ENCODE measurements around the gene CDHR2. TPM values are rescaled to one million over a fixed set of nuclear protein-coding genes. Genes with fewer than 3 reads are reported as not detected.

The CDHR2 gene
- total RNA-seq, 4 donors from 2014 or later, result 0.07 to 0.27 (median 0.20) TPM; not detected in 1

DNA sequence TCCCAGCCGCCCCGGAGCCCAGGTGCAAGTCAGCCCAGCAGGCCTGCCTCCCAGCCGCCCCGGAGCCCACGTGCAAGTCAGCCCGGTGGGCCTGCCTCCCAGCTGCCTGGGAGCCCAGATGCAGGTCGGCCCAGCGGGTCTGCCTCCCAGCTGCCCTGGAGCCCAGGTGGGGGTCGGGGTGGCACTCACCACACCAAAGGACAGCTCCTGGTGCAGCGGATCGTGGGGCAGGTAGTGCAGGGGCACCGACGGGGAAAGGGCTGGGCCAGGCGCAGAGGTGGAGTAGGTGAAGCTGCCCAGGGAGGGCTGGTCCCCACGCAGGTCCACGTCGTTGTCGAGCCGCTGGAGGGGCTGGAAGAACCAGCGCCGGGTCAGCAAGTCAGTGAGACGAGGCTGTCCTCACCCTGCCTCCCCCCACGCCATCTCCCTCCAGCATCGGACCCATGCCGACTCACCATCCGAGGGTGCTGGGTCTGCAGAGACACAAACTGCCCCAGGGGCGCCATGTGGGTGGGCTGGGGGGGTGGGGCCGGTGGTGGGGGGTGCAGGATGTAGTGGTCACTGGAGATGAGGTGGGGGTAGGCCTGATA lies 18.7 kb upstream of the CDHR2 start:
- no peak overlapping the region for H3K4me3 ChIP-seq

DNA sequence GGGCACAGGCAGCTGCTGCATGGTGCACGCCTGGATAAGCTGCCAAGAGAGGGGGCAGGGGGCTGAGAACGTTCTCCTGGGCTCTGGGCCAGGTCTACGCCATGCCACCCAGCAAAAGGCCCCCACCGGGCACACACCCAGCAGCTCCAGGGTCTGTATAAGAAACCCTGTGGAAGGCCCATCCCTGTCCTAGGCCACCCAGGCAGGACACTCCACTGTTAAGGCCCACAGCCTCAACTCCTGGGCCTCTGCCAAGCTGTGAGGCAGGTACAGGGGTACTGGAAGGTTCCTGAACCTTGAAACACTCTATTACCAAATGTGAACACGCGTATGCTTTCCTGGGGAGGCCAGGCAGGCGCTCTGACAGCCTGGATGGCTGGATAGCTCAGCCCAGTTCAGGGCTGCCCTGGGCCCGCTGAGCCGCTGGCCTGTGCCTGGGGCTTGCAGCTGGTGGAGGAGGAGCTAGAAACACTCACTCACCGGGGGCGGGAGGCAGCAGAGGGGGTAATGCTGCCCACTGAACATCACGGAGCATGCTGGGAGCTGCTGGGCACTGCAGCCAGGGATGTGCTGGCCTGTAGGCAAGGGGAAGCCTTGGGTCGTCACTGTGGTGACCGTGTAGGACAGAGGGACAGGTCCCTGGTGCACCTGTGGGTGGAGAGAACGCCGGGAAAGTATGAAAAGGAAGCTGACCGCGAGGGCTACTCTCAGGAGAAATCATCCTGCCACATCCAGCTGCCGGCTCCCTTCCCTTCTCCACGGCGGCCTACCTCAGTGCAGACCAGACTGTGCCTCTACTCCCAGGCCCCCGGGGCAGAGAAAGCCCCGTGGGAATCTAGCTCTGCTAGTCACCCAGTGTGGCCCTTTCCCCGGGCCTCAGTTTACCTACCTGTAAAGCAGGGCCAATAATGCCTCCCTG lies 17.9 kb upstream of the CDHR2 start:
- DNase-seq (no peak), ATAC-seq (no peak)
- no peaks in the 10 kb centered on the region for H3K9me3 ChIP-seq
- H3K36me3 ChIP-seq, result peaks cover 0 to 45% of the 10 kb centered on the region in 2 donors
- in situ Hi-C loops (cut with MboI; ENCODE audit: low sequenced_read_pairs in 4 of 4) (loop anchor here in 3 of 4 donors (10.0 to 25.0 kb wide), 4 partner anchors 94 to 481 kb away; partner anchors contain the start of genes UIMC1 (in 2 of the 3), CLTB (in 1 of the 3), FAF2 (in 1 of the 3) and ZNF346 (in 1 of the 3)), intact Hi-C loops (cut with DNase I; ENCODE audit: low total_unique reads) (no loop called here)
- H3K4me1 ChIP-seq, result peaks cover 30 to 40% of the 10 kb centered on the region in 2 donors
- H3K27ac ChIP-seq, result no peak overlapping the region
- TF ChIP-seq, protein P1, sequence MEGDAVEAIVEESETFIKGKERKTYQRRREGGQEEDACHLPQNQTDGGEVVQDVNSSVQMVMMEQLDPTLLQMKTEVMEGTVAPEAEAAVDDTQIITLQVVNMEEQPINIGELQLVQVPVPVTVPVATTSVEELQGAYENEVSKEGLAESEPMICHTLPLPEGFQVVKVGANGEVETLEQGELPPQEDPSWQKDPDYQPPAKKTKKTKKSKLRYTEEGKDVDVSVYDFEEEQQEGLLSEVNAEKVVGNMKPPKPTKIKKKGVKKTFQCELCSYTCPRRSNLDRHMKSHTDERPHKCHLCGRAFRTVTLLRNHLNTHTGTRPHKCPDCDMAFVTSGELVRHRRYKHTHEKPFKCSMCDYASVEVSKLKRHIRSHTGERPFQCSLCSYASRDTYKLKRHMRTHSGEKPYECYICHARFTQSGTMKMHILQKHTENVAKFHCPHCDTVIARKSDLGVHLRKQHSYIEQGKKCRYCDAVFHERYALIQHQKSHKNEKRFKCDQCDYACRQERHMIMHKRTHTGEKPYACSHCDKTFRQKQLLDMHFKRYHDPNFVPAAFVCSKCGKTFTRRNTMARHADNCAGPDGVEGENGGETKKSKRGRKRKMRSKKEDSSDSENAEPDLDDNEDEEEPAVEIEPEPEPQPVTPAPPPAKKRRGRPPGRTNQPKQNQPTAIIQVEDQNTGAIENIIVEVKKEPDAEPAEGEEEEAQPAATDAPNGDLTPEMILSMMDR (IDR thresholded peaks at IDR 0.05 in 4 of 5, conservative IDR thresholded peaks at IDR 0.05 in 1 of 5), result no peak
- TF ChIP-seq POLR2A (IDR thresholded peaks at IDR 0.05), result no peak
- H3K27me3 ChIP-seq, result no peaks in the 10 kb centered on the region
- no peak overlapping the region for H3K4me3 ChIP-seq

More for the DNA sequence above, 18.7 kb upstream of the CDHR2 start:
- TF ChIP-seq POLR2A (IDR thresholded peaks at IDR 0.05), result no peak
- TF ChIP-seq, protein P1 (IDR thresholded peaks at IDR 0.05 in 4 of 5, conservative IDR thresholded peaks at IDR 0.05 in 1 of 5), result no peak
- no peak for DNase-seq
- intact Hi-C loops (cut with DNase I; ENCODE audit: low total_unique reads) (no loop called here), in situ Hi-C loops (cut with MboI; ENCODE audit: low sequenced_read_pairs in 4 of 4) (loop anchor here in 3 of 4 donors (10.0 to 25.0 kb wide), 4 partner anchors 93 to 482 kb away; partner anchors contain the start of genes UIMC1 (in 2 of the 3), CLTB (in 1 of the 3), FAF2 (in 1 of the 3) and ZNF346 (in 1 of the 3))
- H3K27me3 ChIP-seq, result no peaks in the 10 kb centered on the region
- peaks cover 0 to 45% of the 10 kb centered on the region in 2 donors for H3K36me3 ChIP-seq
- no peak overlapping the region for H3K27ac ChIP-seq
- no peak for ATAC-seq
- H3K4me1 ChIP-seq, result peaks cover 29 to 33% of the 10 kb centered on the region in 2 donors
- H3K9me3 ChIP-seq, result no peaks in the 10 kb centered on the region

DNA sequence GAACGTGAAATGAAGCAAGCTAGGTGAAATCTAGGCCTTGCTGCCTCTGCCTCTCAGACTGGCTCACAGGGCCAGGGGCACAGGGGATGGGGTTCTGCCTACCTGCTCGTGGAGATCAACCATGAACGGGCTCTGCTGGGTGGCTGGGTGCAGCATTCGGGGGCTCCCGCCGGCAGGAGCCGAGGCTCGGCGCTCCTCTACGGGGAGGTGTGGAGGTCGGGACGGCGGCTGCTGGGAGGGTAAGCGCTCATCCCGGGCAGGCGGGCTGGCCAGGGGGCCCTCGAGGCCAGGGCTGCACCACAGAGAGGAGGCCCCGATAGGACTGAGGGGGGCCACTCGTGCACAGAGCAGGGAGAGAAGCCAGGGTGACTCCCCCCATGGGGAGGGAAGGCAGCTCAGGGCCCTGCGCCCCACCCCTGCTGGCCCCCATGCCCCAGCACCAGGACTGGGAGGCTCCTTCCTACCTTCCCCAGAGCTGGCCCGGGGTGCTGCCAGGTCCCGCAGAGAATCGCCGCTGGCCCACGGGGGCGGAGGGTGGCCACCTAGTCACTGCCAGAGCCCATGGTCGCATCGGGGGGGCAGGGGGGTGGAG lies 17.1 kb upstream of the CDHR2 start:
- no peaks in the 10 kb centered on the region for H3K9me3 ChIP-seq
- H3K27me3 ChIP-seq, result no peaks in the 10 kb centered on the region
- H3K27ac ChIP-seq, result no peak overlapping the region
- intact Hi-C loops (cut with DNase I; ENCODE audit: low total_unique reads) (no loop called here), in situ Hi-C loops (cut with MboI; ENCODE audit: low sequenced_read_pairs in 4 of 4) (loop anchor here in 3 of 4 donors (10.0 to 25.0 kb wide), 4 partner anchors 95 to 480 kb away; partner anchors contain the start of genes UIMC1 (in 2 of the 3), CLTB (in 1 of the 3), FAF2 (in 1 of the 3) and ZNF346 (in 1 of the 3))
- no peak for TF ChIP-seq POLR2A (IDR thresholded peaks at IDR 0.05)
- TF ChIP-seq, protein P1 (IDR thresholded peaks at IDR 0.05 in 4 of 5, conservative IDR thresholded peaks at IDR 0.05 in 1 of 5), result no peak
- DNase-seq, result no peak
- H3K4me1 ChIP-seq, result peaks cover 30 to 41% of the 10 kb centered on the region in 2 donors
- no peak for ATAC-seq
- no peak overlapping the region for H3K4me3 ChIP-seq
- peaks cover 0 to 45% of the 10 kb centered on the region in 2 donors for H3K36me3 ChIP-seq

DNA sequence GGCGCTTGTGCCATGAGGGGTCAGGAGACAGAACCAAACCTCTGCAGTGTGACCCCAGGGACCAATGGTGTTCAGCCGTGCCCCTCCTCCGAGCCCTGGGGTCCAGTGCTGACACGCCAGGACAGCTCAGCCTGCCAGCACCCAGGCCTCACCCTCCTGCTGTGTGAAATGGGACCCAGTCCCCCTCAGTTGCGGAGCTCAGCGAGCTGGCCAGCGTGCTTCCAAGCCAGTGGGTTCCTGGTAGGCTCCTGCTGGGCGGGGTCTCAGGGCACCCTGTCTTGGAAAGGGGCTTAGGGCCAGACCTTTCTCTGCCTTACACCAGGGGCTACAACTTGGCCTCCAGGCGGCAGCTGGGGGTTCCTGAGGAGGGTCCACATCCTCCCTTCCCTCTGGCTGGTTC lies 16.3 kb upstream of the CDHR2 start:
- H3K4me1 ChIP-seq, result peaks cover 30 to 41% of the 10 kb centered on the region in 2 donors
- H3K27ac ChIP-seq, result peak overlapping the region; percentile 94 to 100 (median 97)
- TF ChIP-seq, protein P1 (IDR thresholded peaks at IDR 0.05 in 4 of 5, conservative IDR thresholded peaks at IDR 0.05 in 1 of 5), result no peak
- TF ChIP-seq POLR2A (IDR thresholded peaks at IDR 0.05), result no peak
- DNase-seq (no peak), ATAC-seq (no peak)
- in situ Hi-C loops (cut with MboI; ENCODE audit: low sequenced_read_pairs in 4 of 4), result loop anchor here in 3 of 4 donors (10.0 to 25.0 kb wide), 4 partner anchors 95 to 480 kb away; partner anchors contain the start of genes UIMC1 (in 2 of the 3), CLTB (in 1 of the 3), FAF2 (in 1 of the 3) and ZNF346 (in 1 of the 3)
- intact Hi-C loops (cut with DNase I; ENCODE audit: low total_unique reads), result no loop called here
- H3K27me3 ChIP-seq, result no peaks in the 10 kb centered on the region
- no peaks in the 10 kb centered on the region for H3K9me3 ChIP-seq
- no peak overlapping the region for H3K4me3 ChIP-seq
- peaks cover 0 to 38% of the 10 kb centered on the region in 2 donors for H3K36me3 ChIP-seq

All from gastrocnemius medialis (tissue), 4 donors.